Stimulated activated CD4-positive, alpha-beta T cell treated with anti-CD3 and anti-CD28 coated beads, Interleukin-12 subunit alpha, Interleukin-12 subunit beta, amount 100 ng/mL, for 24 hours (primary cell): ENCODE measurements around the gene SARS2.
"Not testable (repeated sequence)": the region's sequence is repeated elsewhere in the genome, so short reads cannot be mapped to it uniquely, and the experiment has no call there.

Source experiments
- DNase-seq, 2 experiments: peaks; one replicate each; pipeline ENCODE4 v3.0.0-alpha.2; 2020; ENCODE audit warnings: low read depth in 2 of 2

The SARS2 gene

GRCh38 chr19:38946229-38947010 lies 15.9 kb upstream of the SARS2 start:
- DNase-seq = no peak

GRCh38 chr19:38945562-38946228 lies 15.1 kb upstream of the SARS2 start:
- DNase-seq = no peak

GRCh38 chr19:38944981-38945506 lies 14.5 kb upstream of the SARS2 start:
- DNase-seq = no peak

- no peak for DNase-seq
Observed at GRCh38 chr19:38942471-38943181, 12.1 kb upstream of the SARS2 start.

GRCh38 chr19:38941979-38942378 lies 11.4 kb upstream of the SARS2 start:
- DNase-seq = no peak

GRCh38 chr19:38941466-38941865 lies 10.9 kb upstream of the SARS2 start:
- DNase-seq = not testable (repeated sequence)

- no peak for DNase-seq
Observed at GRCh38 chr19:38939957-38940356, 9.4 kb upstream of the SARS2 start.

- no peak for DNase-seq
Observed at GRCh38 chr19:38933544-38933943, 3.0 kb upstream of the SARS2 start.

- no peak for DNase-seq
Observed at GRCh38 chr19:38932425-38933179, 2.0 kb upstream of the SARS2 start.

GRCh38 chr19:38931521-38931793 lies 894 bp upstream of the SARS2 start:
- no peak for DNase-seq

GRCh38 chr19:38930776-38931520 lies 385 bp upstream of the SARS2 start, which contains the start of gene MRPS12:
MRPS12 (plus strand) TSS chr19:38930944; CDS start chr19:38931295, 351 bp downstream.
- peak; percentile 95 to 98 for DNase-seq

- no peak for DNase-seq
Observed at GRCh38 chr19:38928391-38929001, 2.1 kb downstream of the SARS2 start.

- DNase-seq = no peak
Observed at GRCh38 chr19:38924388-38924787, 6.2 kb downstream of the SARS2 start.

GRCh38 chr19:38922482-38922881 lies 8.1 kb downstream of the SARS2 start:
- DNase-seq = no peak

- no peak for DNase-seq
Observed at GRCh38 chr19:38921420-38922274, 8.9 kb downstream of the SARS2 start.

- no peak for DNase-seq
Observed at GRCh38 chr19:38920602-38921419, 9.8 kb downstream of the SARS2 start.

GRCh38 chr19:38919837-38920601 lies 10.5 kb downstream of the SARS2 start:
- DNase-seq = no peak

- DNase-seq = no peak
Observed at GRCh38 chr19:38918526-38918925, 12.0 kb downstream of the SARS2 start.
